GM12864 (cell line): ENCODE measurements around the gene NEU4.
"Not testable (repeated sequence)": the region's sequence is repeated elsewhere in the genome, so short reads cannot be mapped to it uniquely, and the experiment has no call there.

Experiments
- DNase-seq: peaks from one replicate; pipeline ENCODE4 v3.0.0-alpha.2; 2011; ENCODE audit warnings: low read depth
- H3K4me3 ChIP-seq: 2 replicates; pipeline ENCODE4 v1.5.1; 2011; ENCODE audit warnings: mild to moderate bottlenecking, low read depth, low read length, control low read depth
- CTCF ChIP-seq: IDR thresholded peaks from 2 replicates; pipeline ENCODE4 v1.5.1; 2011; ENCODE audit warnings: low read depth, mild to moderate bottlenecking, moderate library complexity, low read length, control low read depth, inconsistent platforms; ENCODE audit errors: missing control alignments

The NEU4 gene

DNA sequence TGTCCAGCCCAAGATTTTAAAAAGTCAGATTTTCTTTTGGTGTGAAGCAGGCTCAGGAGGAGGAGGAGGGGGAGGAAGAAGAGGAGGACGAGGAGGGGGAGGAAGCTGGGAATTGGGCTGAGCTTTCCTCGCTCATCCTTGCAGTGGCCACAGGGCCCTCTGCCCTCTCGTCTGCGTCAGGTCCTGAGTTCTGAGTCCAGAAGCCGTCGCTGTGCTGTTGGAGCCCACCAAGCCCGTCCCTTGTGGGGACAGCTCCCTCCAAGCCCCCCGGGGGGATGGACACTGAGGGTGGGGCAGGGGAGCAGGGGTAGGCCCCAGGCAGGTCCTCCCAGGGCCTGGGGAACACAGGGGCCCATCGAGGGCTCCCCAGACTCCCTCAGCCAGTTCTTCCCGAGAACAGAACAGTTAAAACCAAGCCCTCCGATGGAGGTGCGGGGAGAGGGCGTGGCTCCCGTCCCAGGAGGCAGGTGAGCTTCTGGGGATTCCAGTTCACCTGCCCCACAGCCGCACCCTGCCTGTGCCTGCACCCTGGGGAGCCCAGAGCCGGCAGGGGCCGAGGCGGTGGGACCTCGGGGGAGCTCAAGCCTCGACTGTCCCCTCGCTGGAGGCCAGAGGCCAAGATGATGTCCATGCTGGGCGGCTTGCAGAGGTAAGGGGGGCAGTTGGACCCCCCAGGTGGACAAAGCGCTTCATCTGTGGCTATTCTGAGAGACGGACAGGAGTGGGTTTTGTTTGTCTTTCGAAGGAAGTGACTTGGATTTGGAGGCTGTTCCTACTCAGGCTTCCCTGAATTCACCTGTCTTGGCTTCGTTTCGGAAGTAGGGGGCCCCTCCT, 32.4 kb upstream of the NEU4 start, which contains the start of gene GAL3ST2:
GAL3ST2 (plus strand) TSS at position 487 of the 834 bp plus-strand sequence; CDS start at position 621, 134 bp downstream.
- no peak within 1 kb of the TSS for H3K4me3 ChIP-seq
- no peak for DNase-seq
- TF ChIP-seq CTCF: no peak

DNA sequence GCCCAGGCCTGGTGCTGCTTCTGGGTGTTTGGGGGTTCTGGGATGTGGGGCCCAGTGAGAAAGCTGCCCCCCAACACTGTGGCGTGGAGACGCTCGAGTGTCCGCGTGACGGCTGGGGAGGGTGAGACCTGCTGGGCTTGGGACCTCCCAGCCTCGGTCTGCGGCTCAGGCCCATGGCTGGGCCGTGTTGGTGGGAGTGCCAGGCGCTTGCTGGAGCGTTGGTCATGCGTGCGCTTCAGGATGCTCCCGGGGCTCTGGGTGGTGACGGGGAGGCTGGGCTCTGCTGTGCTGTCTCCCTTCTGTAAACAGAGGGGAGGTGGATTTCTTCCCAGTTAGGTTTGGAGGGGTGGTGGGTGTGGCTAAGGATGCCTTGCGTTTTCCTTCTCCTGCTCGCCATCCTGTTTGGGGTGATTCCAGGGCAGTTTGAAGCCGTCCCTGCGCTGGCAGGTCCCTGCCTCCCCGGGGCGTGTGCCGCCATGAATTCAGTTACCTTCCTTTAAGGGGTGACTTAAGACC, 31.8 kb upstream of the NEU4 start:
- TF ChIP-seq CTCF: no peak
- DNase-seq: no peak
- no peak overlapping the region for H3K4me3 ChIP-seq

DNA sequence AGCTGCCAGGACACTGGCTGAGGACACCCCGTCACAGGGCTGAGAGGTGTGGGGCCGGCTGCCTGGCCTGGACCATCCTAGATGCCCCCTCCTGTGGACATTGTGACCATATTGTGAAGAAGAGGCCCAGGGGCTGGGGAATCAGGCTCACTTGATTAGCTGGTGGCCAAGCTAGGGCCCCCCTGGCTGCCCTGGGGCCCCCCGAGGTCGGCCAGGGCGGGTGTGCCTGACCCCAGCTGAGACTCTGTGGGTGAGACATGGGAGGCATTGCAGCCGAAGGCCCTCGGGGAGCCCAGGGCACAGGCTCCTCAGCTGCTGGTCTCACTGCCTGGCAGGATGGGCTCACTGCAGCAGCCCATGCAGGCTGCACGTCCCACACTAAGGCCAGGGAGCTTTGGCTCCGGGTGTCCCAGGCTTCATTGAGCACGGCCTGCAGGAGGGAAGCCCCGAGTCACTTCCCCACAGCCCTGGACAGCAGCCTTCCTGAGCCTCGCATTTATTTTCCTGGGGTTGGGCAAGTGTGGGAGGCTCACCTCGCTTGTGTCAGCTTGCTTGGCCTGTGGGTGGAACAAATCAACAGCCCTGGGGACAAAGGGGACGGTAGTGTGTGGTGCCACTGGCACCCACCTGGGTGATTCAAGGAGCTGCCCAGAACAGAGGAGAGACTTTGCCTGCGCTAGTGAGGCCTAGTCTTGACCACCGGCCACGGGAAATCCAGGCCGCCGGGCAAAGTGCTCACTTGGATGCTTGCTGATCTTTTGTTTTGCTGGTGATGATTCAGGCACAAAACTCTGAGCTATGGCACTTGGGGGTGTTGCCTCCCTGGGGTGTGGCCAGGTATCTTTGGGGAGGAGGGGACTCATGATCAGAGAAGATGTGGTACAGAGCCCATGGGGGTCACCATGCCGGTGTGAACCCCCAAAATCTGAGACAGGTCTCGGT, 31.0 kb upstream of the NEU4 start:
- no peak for TF ChIP-seq CTCF
- no peak for DNase-seq
- no peak overlapping the region for H3K4me3 ChIP-seq

DNA sequence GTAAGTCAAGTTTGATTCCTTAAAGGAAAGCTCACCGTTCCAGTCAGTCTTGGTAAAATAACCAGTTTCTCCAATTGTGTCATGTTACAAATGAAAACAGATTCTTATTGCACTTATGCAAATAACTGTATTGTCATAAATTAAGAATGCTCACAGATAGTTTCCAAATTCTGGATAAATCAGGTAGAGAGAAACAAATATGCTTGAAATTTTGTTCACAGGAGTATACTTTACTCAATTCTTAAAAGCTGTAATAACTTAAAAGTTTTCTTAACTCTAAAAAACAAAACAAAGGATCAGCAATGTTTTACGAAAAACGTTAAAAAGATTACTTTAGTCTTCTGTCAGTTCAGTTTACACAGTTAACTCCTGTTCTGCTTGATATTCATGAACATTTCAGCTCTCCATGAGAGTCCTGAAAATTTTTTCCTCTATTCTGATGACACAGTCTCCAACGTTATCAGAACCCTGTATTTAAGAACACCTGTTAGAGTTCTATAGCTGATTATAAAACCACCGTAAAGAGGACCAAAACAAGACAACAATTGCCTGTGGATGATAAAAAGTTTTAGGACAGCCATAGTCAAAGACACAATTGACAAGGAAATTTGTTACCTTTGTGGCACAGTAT, 27.9 kb upstream of the NEU4 start:
- DNase-seq: no peak
- no peak overlapping the region for H3K4me3 ChIP-seq
- TF ChIP-seq CTCF: no peak

GRCh38 chr2:241782053-241782452, 26.9 kb upstream of the NEU4 start:
- H3K4me3 ChIP-seq, DNase-seq: not testable (repeated sequence)

GRCh38 chr2:241788135-241788534, 20.9 kb upstream of the NEU4 start:
- DNase-seq: no peak
- H3K4me3 ChIP-seq: no peak overlapping the region

More at GRCh38 chr2:241788135-241788534, 20.9 kb upstream of the NEU4 start:
- TF ChIP-seq CTCF: no peak
